Kidney (tissue), 14 donors: ENCODE measurements around the gene FRMD3. TPM values are rescaled to one million over a fixed set of nuclear protein-coding genes. Genes with fewer than 3 reads are reported as not detected.

ENCODE experiments used
- DNase-seq, 5 donors: peaks; one replicate each; pipeline ENCODE4 v3.0.0-alpha.2; 2013 to 2020
- FAIRE-seq: peaks from 2 replicates; lab custom pipeline; 2012; peaks lifted over from hg19 to GRCh38; lab: Jason Lieb, UNC
- H3K27ac ChIP-seq, 2 donors: one replicate each; pipeline ENCODE4 v1.7.0; 2013; ENCODE audit warnings: low read depth in 2 of 2, low read length in 2 of 2, inconsistent platforms in 1 of 2
- H3K27me3 ChIP-seq: one replicate; pipeline ENCODE4 v1.7.1; 2013; ENCODE audit warnings: low read length, inconsistent platforms; ENCODE audit not compliant: control insufficient read depth, insufficient read depth
- H3K36me3 ChIP-seq, 3 donors: one replicate each; pipeline versions ENCODE4 v1.7.0 to v1.7.1; 2013; ENCODE audit warnings: low read length in 3 of 3, control low read depth in 1 of 3, inconsistent platforms in 1 of 3; ENCODE audit not compliant: insufficient read depth in 3 of 3, control insufficient read depth in 2 of 3
- H3K4me1 ChIP-seq, 3 donors: one replicate each; pipeline versions ENCODE4 v1.7.0 to v1.7.1; 2013; ENCODE audit warnings: low read length in 3 of 3, inconsistent platforms in 1 of 3, low read depth in 1 of 3; ENCODE audit not compliant: control insufficient read depth in 2 of 3, insufficient read depth in 2 of 3
- H3K4me3 ChIP-seq, 3 donors: one replicate each; pipeline versions ENCODE4 v1.7.0 to v1.8.1; 2013; ENCODE audit warnings: low read length in 3 of 3, control low read depth in 1 of 3, inconsistent platforms in 1 of 3
- H3K9ac ChIP-seq, 3 donors: one replicate each; pipeline versions ENCODE4 v1.7.0 to v1.7.1; 2013; ENCODE audit warnings: low read length in 3 of 3, control low read depth in 1 of 3, inconsistent platforms in 1 of 3
- H3K9me3 ChIP-seq, 3 donors: one replicate each; pipeline versions ENCODE4 v1.7.0 to v1.7.1; 2013; ENCODE audit warnings: low read length in 3 of 3, control low read depth in 1 of 3, inconsistent platforms in 1 of 3; ENCODE audit not compliant: control insufficient read depth in 2 of 3, insufficient read depth in 1 of 3
- intact Hi-C: fragments of 100-400 bp; cut with DNase I; formaldehyde crosslinking; loops from one replicate; pipeline ENCODE4 v1.11.1; 2022
- polyA plus RNA-seq: library from polyadenylated mRNA; stranded (reverse); fragments of 350-450 nt; fragmentation: Illumina TruSeq; extraction: RNeasy Lipid Tissue Mini Kit (QIAGEN cat#74804); gene quantifications from one replicate; pipeline ENCODE4 v1.2.3, GENCODE V29; 2014; ENCODE audit warnings: low read depth, low replicate concordance; ENCODE audit not compliant: insufficient read depth
- total RNA-seq: library from RNA; stranded (reverse); fragmentation: NEBNext Ultra II Directional; extraction: Animal tissue kit (Norgen Biotek cat#: 25700); gene quantifications from one replicate; pipeline ENCODE4 v1.2.1, GENCODE V29; 2021
- TF ChIP-seq, protein P1 (sequence below): IDR thresholded peaks from 3 replicates; pipeline ENCODE4 v1.5.1; 2012; ENCODE audit warnings: mild to moderate bottlenecking, moderate library complexity, borderline replicate concordance; ENCODE audit not compliant: insufficient read depth; ENCODE audit errors: extremely low read depth
- donor health status: control.
- donor health status: control.
- donor health status: control.
- donor health status: control.
- donor health status: control.
- donor health status: DM: yes; HTN: yes; CAD: no.
- donor health status: Normal renal cell carcinoma (clear cell type).

Gene FRMD3
- total and polyA plus RNA-seq, 2 donors from 2014 or later, result 9.9 to 11.0 TPM

DNA sequence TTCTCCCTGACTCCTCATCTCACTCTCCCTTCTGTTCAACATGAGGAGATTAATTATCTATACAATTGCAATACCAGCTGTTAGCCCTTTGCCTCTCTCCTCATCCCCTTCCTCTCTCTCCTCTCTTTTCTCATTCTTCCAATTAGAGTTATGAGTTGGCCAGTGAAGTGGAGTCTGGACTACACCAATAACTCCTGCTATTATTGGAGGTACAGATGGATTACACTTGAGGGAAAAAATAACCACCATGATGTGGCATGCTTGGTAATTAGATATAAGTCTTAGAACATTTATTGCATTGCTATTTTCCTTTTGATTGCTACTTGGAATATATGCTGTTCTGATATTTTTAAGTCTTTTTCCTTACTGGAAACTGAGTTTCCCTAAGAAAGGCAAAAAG is 159.2 kb downstream of the FRMD3 start:
- peaks cover 0 to 2% (median 0%) of the 10 kb centered on the region in 3 donors for H3K4me1 ChIP-seq
- H3K9ac ChIP-seq, result no peak overlapping the region
- H3K36me3 ChIP-seq, result no peaks in the 10 kb centered on the region
- no peaks in the 10 kb centered on the region for H3K9me3 ChIP-seq
- H3K4me3 ChIP-seq, result no peak overlapping the region
- no peak overlapping the region for H3K27ac ChIP-seq
- DNase-seq, result no peak
- intact Hi-C loops, result no loop called here
- no peaks in the 10 kb centered on the region for H3K27me3 ChIP-seq
- no peak for FAIRE-seq
- TF ChIP-seq, protein P1, sequence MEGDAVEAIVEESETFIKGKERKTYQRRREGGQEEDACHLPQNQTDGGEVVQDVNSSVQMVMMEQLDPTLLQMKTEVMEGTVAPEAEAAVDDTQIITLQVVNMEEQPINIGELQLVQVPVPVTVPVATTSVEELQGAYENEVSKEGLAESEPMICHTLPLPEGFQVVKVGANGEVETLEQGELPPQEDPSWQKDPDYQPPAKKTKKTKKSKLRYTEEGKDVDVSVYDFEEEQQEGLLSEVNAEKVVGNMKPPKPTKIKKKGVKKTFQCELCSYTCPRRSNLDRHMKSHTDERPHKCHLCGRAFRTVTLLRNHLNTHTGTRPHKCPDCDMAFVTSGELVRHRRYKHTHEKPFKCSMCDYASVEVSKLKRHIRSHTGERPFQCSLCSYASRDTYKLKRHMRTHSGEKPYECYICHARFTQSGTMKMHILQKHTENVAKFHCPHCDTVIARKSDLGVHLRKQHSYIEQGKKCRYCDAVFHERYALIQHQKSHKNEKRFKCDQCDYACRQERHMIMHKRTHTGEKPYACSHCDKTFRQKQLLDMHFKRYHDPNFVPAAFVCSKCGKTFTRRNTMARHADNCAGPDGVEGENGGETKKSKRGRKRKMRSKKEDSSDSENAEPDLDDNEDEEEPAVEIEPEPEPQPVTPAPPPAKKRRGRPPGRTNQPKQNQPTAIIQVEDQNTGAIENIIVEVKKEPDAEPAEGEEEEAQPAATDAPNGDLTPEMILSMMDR, result no peak

DNA sequence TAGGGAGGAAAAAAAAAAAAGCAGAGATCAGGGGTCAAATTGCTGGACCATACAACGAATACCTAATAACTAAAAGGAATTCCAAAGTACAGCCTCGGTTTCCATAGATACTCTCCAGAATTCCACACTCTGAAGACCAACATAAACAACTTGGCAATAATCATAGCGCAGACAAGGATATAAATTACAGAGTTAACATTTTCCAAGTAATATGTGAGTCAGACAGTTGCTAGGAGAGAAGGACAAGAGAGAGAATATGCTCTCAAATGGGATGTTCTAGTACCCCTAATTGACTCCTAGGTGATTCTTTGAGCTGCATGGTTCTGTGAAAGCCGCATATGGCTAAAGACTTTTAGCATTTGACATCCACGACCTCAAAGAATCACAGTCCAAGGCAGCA is 165.2 kb downstream of the FRMD3 start:
- no peaks in the 10 kb centered on the region for H3K36me3 ChIP-seq
- H3K27ac ChIP-seq, result peak overlapping the region in 1 of 2 donors; percentile 45
- intact Hi-C loops, result no loop called here
- no peak overlapping the region for H3K9ac ChIP-seq
- H3K27me3 ChIP-seq, result no peaks in the 10 kb centered on the region
- DNase-seq (peak in 2 of 5 donors; percentile 17 to 47), FAIRE-seq (no peak)
- TF ChIP-seq, protein P1, result no peak
- H3K4me3 ChIP-seq, result no peak overlapping the region
- H3K9me3 ChIP-seq, result no peaks in the 10 kb centered on the region
- H3K4me1 ChIP-seq, result peaks cover 0 to 15% (median 0%) of the 10 kb centered on the region in 3 donors

DNA sequence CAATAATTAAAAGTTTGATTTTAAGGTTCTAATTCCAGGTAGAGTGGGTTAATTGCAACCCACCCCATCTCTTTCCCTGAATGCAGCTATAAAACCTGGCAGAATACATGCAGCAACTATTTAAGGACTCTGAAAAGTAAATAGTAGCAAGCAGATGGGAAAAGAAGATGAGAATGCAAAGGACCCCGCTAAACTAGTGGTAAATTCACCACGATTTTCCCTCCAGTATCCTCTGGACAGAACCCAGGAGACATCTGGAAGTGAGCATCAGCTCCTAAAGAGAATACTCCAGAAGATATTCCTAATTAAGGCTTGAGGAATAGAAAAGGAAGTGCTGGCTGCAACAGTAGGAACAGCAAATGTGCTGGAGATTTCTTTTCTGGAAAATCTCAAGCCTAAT is 170.9 kb downstream of the FRMD3 start:
- Histone ChIP-seq H3K36me3 (no peaks in the 10 kb centered on the region), H3K4me1 (no peaks in the 10 kb centered on the region), H3K9ac (no peak overlapping the region), H3K9me3 (no peaks in the 10 kb centered on the region), H3K27me3 (no peaks in the 10 kb centered on the region), H3K27ac (no peak overlapping the region), H3K4me3 (no peak overlapping the region)
- DNase-seq, result no peak
- intact Hi-C loops, result no loop called here
- TF ChIP-seq, protein P1, result no peak
- no peak for FAIRE-seq
